ENCODE measurements around the gene CPEB3.
"Not testable (repeated sequence)": the region's sequence is repeated elsewhere in the genome, so short reads cannot be mapped to it uniquely, and the experiment has no call there.

Gene CPEB3

GRCh38 chr10:92156874-92157773 lies 133.8 kb downstream of the CPEB3 start:
- Histone ChIP-seq H3K9me3 (ENCODE audit: control insufficient read depth, insufficient read depth, low read length) (no peaks in the 10 kb centered on the region), H3K27me3 (ENCODE audit: control insufficient read depth, insufficient read depth, low read length) (no peaks in the 10 kb centered on the region), H3K9ac (ENCODE audit: low read depth, low read length) (no peak overlapping the region), H3K36me3 (ENCODE audit: control insufficient read depth, insufficient read depth, low read length) (no peaks in the 10 kb centered on the region), H3K4me1 (ENCODE audit: control insufficient read depth, insufficient read depth, low read length) (no peaks in the 10 kb centered on the region), H3K4me3 (ENCODE audit: low read depth, low read length) (no peak overlapping the region)

GRCh38 chr10:92150823-92151222 lies 140.1 kb downstream of the CPEB3 start:
- Histone ChIP-seq H3K4me3 (ENCODE audit: low read depth, low read length) (no peak overlapping the region), H3K4me1 (ENCODE audit: control insufficient read depth, insufficient read depth, low read length) (no peaks in the 10 kb centered on the region), H3K27me3 (ENCODE audit: control insufficient read depth, insufficient read depth, low read length) (no peaks in the 10 kb centered on the region), H3K9ac (ENCODE audit: low read depth, low read length) (no peak overlapping the region), H3K9me3 (ENCODE audit: control insufficient read depth, insufficient read depth, low read length) (no peaks in the 10 kb centered on the region), H3K36me3 (ENCODE audit: control insufficient read depth, insufficient read depth, low read length) (no peaks in the 10 kb centered on the region)

- no peaks in the 10 kb centered on the region for H3K4me1 ChIP-seq (ENCODE audit: control insufficient read depth, insufficient read depth, low read length)
- no peaks in the 10 kb centered on the region for H3K9me3 ChIP-seq (ENCODE audit: control insufficient read depth, insufficient read depth, low read length)
- no peak overlapping the region for H3K4me3 ChIP-seq (ENCODE audit: low read depth, low read length)
- H3K27me3 ChIP-seq (ENCODE audit: control insufficient read depth, insufficient read depth, low read length), result no peaks in the 10 kb centered on the region
- H3K36me3 ChIP-seq (ENCODE audit: control insufficient read depth, insufficient read depth, low read length), result no peaks in the 10 kb centered on the region
- H3K9ac ChIP-seq (ENCODE audit: low read depth, low read length), result no peak overlapping the region
Measured at GRCh38 chr10:92149261-92149660, 141.6 kb downstream of the CPEB3 start.

DNA sequence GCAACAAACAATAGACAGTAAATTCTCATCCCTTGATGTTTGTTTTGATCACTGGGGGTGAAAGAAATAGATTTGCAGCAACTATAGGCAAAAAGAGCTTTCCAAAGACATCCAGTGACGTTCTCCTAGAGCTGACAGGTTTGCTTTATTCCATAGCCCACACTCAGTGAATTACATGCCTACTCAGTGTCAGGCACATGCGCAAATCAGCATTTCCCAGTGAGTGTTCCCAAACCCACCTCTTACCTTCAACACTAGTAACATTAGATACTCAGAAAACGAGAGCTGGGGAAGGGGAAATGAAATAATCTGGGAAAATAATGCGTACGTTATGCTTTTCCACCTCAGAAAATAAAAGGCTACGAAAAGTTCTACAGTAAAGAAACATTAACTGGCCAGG lies 144.1 kb downstream of the CPEB3 start:
- no peaks in the 10 kb centered on the region for H3K36me3 ChIP-seq (ENCODE audit: control insufficient read depth, insufficient read depth, low read length)
- no peak overlapping the region for H3K9ac ChIP-seq (ENCODE audit: low read depth, low read length)
- H3K27me3 ChIP-seq (ENCODE audit: control insufficient read depth, insufficient read depth, low read length), result no peaks in the 10 kb centered on the region
- no peaks in the 10 kb centered on the region for H3K9me3 ChIP-seq (ENCODE audit: control insufficient read depth, insufficient read depth, low read length)
- H3K4me1 ChIP-seq (ENCODE audit: control insufficient read depth, insufficient read depth, low read length), result no peaks in the 10 kb centered on the region
- no peak overlapping the region for H3K4me3 ChIP-seq (ENCODE audit: low read depth, low read length)

- no peaks in the 10 kb centered on the region for H3K4me1 ChIP-seq (ENCODE audit: control insufficient read depth, insufficient read depth, low read length)
- H3K9me3 ChIP-seq (ENCODE audit: control insufficient read depth, insufficient read depth, low read length), result no peaks in the 10 kb centered on the region
- no peaks in the 10 kb centered on the region for H3K27me3 ChIP-seq (ENCODE audit: control insufficient read depth, insufficient read depth, low read length)
- no peak overlapping the region for H3K9ac ChIP-seq (ENCODE audit: low read depth, low read length)
- no peak overlapping the region for H3K4me3 ChIP-seq (ENCODE audit: low read depth, low read length)
- H3K36me3 ChIP-seq (ENCODE audit: control insufficient read depth, insufficient read depth, low read length), result no peaks in the 10 kb centered on the region
Measured at GRCh38 chr10:92146107-92146506, 144.8 kb downstream of the CPEB3 start.

DNA sequence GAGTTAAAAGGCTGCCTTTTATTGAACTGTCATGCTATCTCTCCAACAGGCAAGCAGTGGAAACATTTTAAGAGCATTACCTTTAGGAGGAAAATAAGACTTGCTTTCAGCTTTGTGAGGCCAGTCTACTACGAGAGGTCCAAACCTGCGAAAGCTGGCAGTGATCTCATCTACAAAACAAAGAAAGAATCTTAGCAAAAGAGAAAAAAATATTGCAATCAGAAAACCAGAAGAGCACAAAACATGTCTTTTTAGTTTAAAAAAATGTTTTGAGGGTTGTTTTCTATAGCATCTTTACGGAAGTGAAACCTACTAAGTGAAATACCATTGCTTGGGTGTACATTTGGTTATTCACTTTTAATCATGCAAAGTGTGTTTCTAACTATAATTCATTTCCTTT lies 147.9 kb downstream of the CPEB3 start:
- no peak overlapping the region for H3K4me3 ChIP-seq (ENCODE audit: low read depth, low read length)
- H3K36me3 ChIP-seq (ENCODE audit: control insufficient read depth, insufficient read depth, low read length), result no peaks in the 10 kb centered on the region
- H3K27me3 ChIP-seq (ENCODE audit: control insufficient read depth, insufficient read depth, low read length), result no peaks in the 10 kb centered on the region
- no peaks in the 10 kb centered on the region for H3K4me1 ChIP-seq (ENCODE audit: control insufficient read depth, insufficient read depth, low read length)
- no peak overlapping the region for H3K9ac ChIP-seq (ENCODE audit: low read depth, low read length)
- H3K9me3 ChIP-seq (ENCODE audit: control insufficient read depth, insufficient read depth, low read length), result no peaks in the 10 kb centered on the region

GRCh38 chr10:92142512-92142911 lies 148.4 kb downstream of the CPEB3 start:
- H3K4me3 ChIP-seq (ENCODE audit: low read depth, low read length), result no peak overlapping the region
- no peaks in the 10 kb centered on the region for H3K27me3 ChIP-seq (ENCODE audit: control insufficient read depth, insufficient read depth, low read length)
- H3K36me3 ChIP-seq (ENCODE audit: control insufficient read depth, insufficient read depth, low read length), result no peaks in the 10 kb centered on the region
- H3K9ac ChIP-seq (ENCODE audit: low read depth, low read length), result no peak overlapping the region
- H3K4me1 ChIP-seq (ENCODE audit: control insufficient read depth, insufficient read depth, low read length), result no peaks in the 10 kb centered on the region
- no peaks in the 10 kb centered on the region for H3K9me3 ChIP-seq (ENCODE audit: control insufficient read depth, insufficient read depth, low read length)

DNA sequence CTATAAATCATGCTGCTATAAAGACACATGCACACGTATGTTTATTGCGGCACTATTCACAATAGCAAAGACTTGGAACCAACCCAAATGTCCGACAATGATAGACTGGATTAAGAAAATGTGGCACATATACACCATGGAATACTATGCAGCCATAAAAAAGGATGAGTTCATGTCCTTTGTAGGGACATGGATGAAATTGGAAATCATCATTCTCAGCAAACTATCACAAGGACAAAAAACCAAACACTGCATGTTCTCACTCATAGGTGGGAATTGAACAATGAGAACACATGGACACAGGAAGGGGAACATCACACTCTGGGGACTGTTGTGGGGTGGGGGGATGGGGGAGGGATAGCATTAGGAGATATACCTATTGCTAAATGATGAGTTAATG lies 149.7 kb downstream of the CPEB3 start:
- H3K27me3 ChIP-seq (ENCODE audit: control insufficient read depth, insufficient read depth, low read length); H3K9me3 ChIP-seq (ENCODE audit: control insufficient read depth, insufficient read depth, low read length); H3K4me1 ChIP-seq (ENCODE audit: control insufficient read depth, insufficient read depth, low read length); H3K4me3 ChIP-seq (ENCODE audit: low read depth, low read length); H3K36me3 ChIP-seq (ENCODE audit: control insufficient read depth, insufficient read depth, low read length); H3K9ac ChIP-seq (ENCODE audit: low read depth, low read length): not testable (repeated sequence)

DNA sequence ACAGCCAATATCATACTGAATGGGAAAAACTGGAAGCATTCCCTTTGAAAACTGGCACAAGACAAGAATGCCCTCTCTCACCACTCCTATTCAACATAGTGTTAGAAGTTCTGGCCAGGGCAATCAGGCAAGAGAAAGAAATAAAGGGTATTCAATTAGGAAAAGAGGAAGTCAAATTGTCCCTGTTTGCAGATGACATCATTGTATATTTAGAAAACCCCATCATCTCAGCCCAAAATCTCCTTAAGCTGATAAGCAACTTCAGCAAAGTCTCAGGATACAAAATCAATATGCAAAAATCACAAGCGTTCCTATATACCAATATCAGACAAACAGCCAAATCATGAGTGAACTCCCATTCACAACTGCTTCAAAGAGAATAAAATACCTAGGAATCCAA lies 156.8 kb downstream of the CPEB3 start:
- not testable (repeated sequence) for H3K9me3 ChIP-seq (ENCODE audit: control insufficient read depth, insufficient read depth, low read length); H3K27me3 ChIP-seq (ENCODE audit: control insufficient read depth, insufficient read depth, low read length); H3K9ac ChIP-seq (ENCODE audit: low read depth, low read length); H3K4me3 ChIP-seq (ENCODE audit: low read depth, low read length); H3K36me3 ChIP-seq (ENCODE audit: control insufficient read depth, insufficient read depth, low read length); H3K4me1 ChIP-seq (ENCODE audit: control insufficient read depth, insufficient read depth, low read length)

GRCh38 chr10:92131275-92131820 lies 159.5 kb downstream of the CPEB3 start:
- Histone ChIP-seq H3K4me3 (ENCODE audit: low read depth, low read length) (no peak overlapping the region), H3K27me3 (ENCODE audit: control insufficient read depth, insufficient read depth, low read length) (no peaks in the 10 kb centered on the region), H3K9me3 (ENCODE audit: control insufficient read depth, insufficient read depth, low read length) (no peaks in the 10 kb centered on the region), H3K4me1 (ENCODE audit: control insufficient read depth, insufficient read depth, low read length) (no peaks in the 10 kb centered on the region), H3K36me3 (ENCODE audit: control insufficient read depth, insufficient read depth, low read length) (no peaks in the 10 kb centered on the region), H3K9ac (ENCODE audit: low read depth, low read length) (no peak overlapping the region)

DNA sequence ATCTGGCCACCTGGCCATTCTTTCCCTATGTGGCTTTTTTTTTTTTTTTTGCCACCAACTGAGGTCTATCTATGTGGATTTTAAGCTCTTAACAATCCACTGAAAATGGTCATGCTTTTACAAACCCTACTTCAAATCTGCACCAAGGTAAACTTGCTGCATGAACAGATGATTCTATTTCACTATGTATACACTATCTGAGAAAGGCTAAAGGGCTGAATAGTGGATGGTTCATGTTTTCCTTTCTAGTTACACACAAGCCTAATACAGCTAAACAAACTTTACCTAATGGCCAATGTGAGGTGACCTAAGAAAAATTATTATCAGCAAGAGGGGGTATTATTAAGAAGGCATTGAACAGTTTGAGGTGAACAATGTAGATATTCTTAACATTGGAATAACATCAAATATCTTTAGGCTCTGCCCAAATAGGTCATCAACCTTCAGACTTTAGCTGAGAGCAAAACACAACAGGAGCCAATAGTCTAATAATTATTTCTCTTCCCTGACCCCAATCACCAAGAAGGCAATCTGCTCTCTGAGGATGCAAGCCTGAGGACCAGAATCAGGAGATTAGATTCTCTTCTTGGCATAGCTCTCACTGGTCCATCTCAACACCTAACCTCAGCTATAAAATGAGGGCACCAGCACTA lies 160.1 kb downstream of the CPEB3 start:
- Histone ChIP-seq H3K9me3 (ENCODE audit: control insufficient read depth, insufficient read depth, low read length) (no peaks in the 10 kb centered on the region), H3K36me3 (ENCODE audit: control insufficient read depth, insufficient read depth, low read length) (no peaks in the 10 kb centered on the region), H3K9ac (ENCODE audit: low read depth, low read length) (no peak overlapping the region)

GRCh38 chr10:92126100-92126650 lies 164.7 kb downstream of the CPEB3 start:
- Histone ChIP-seq H3K9ac (ENCODE audit: low read depth, low read length) (no peak overlapping the region), H3K9me3 (ENCODE audit: control insufficient read depth, insufficient read depth, low read length) (no peaks in the 10 kb centered on the region), H3K36me3 (ENCODE audit: control insufficient read depth, insufficient read depth, low read length) (no peaks in the 10 kb centered on the region), H3K27me3 (ENCODE audit: control insufficient read depth, insufficient read depth, low read length) (no peaks in the 10 kb centered on the region), H3K4me1 (ENCODE audit: control insufficient read depth, insufficient read depth, low read length) (peaks cover 2% of the 10 kb centered on the region), H3K4me3 (ENCODE audit: low read depth, low read length) (no peak overlapping the region)

More for the DNA sequence above, 160.1 kb downstream of the CPEB3 start:
- H3K4me3 ChIP-seq (ENCODE audit: low read depth, low read length), result no peak overlapping the region
- H3K4me1 ChIP-seq (ENCODE audit: control insufficient read depth, insufficient read depth, low read length), result no peaks in the 10 kb centered on the region
- no peaks in the 10 kb centered on the region for H3K27me3 ChIP-seq (ENCODE audit: control insufficient read depth, insufficient read depth, low read length)

All from iPS-15b (cell line).